HG03097 (cell line): ENCODE measurements around the gene ALS2CL.

Source experiments
- ATAC-seq: cut with Tn5 transposase; IDR thresholded peaks from one replicate; pipeline ENCODE4 v1.9.1; 2021; ENCODE audit not compliant: unreplicated experiment, low FRiP score

ALS2CL gene

DNA sequence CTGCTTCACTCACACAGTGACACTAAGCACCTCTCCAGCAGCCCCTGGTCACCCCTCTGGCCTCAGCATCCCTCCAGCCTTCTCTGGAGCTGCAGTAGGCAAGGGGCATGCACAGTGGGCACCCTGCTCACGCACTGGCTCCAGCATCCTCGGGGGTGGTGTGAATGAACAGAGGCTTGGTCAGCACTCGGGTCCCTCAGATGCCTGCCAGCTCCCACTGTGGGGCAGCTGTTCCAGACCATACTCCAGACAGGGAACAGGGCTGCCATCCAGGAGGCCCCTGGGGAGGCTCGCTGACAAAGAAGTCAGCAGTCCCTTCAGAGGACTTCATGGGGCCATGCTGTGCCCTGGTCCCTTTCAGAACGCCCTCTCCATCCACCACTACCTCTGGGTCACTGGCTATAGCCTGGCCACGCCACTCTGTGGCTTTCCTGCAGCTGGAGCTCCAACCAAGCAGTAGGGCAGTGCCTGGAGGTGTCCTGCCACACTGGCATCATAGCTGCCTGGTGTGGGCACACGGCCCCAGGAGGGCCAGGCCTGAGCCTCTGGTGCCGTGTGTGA lies 26.3 kb downstream of the ALS2CL start:
- ATAC-seq = no peak

DNA sequence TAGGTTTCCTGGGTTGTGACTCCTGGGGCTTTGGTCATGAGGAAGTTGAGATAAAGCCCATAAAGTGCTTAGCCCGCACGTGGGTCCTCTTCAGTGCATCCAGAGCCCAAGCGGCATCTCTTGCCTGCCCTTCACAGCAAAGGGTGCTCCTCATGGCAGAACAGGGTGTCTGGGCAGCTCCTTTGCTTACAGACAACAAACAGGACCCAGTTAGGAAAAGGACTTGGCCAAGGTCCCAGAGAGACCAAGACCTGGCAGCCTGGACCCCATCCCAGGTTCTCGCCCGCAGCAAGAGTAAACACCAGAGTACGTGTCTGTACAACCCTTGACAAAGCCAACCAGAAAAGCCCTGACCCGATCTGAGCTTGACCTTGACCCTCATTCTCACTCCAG lies 27.0 kb downstream of the ALS2CL start:
- ATAC-seq = no peak

DNA sequence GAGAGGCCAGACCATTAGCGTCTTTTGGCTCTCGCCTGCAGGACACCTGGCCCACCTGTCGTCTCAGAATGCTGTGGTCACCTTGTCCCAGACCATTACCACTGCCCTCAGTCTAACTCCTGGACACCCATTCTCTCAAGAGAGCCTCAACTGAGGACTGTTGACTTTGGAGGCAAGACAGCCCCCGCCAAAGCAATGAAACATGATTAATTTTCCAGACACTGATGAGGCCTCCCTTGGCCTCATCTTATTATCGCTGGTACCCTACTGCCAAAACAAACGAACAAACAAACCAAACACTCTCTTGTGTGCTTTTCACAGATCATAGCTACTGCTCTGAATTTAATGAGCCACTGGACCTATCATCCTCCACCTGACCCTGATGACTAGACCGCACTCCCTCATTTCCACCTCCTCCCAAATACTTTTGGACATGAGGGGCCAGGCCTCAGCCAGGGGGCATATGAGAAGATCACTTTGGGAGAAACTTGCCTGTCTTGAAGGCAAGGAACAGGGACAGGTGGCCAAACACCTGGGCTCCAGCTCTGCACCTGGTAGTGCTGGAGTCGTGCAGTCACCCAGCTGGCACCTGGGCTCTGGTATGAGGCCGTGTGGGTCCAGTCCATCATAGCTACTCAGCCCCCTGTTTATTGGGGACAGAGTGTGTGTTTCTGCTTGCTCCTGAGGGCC lies 27.6 kb downstream of the ALS2CL start:
- no peak for ATAC-seq

DNA sequence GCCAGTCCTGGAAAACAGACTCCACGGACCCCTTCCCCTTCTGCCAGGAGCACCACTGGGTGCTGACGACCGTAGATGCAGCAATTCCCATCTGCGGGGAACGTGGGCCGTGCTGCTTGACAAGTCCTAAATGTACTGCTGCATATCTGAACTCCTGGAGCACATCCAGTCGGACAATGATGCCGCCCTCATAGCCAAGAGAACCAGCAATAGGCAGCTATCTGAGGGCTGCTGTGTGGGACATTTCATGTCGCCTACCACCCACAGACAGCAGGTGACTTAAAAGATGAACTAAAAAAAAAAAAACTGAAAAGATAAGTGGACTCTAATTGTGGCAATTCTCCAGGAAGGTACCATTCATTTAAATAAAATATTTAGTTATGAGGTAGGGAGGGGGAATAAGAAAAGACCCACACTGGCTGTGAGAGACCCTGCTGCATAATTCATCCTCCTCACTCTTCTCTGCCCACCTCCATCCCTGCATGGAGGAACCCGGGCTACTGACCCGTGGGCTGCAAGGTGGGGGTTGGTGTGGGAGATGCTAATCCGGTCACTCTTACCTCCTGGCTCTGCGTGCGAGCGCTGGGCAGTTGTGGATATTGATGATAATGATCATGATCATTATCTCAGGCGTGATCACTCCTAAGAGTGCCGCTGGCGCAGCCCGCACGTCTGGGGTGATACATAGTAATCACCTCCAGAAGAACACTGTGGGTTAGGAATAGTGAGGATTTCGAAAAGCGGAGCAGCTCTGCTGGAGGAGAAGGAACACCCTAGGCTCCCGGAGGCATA lies 28.3 kb downstream of the ALS2CL start:
- ATAC-seq = no peak

DNA sequence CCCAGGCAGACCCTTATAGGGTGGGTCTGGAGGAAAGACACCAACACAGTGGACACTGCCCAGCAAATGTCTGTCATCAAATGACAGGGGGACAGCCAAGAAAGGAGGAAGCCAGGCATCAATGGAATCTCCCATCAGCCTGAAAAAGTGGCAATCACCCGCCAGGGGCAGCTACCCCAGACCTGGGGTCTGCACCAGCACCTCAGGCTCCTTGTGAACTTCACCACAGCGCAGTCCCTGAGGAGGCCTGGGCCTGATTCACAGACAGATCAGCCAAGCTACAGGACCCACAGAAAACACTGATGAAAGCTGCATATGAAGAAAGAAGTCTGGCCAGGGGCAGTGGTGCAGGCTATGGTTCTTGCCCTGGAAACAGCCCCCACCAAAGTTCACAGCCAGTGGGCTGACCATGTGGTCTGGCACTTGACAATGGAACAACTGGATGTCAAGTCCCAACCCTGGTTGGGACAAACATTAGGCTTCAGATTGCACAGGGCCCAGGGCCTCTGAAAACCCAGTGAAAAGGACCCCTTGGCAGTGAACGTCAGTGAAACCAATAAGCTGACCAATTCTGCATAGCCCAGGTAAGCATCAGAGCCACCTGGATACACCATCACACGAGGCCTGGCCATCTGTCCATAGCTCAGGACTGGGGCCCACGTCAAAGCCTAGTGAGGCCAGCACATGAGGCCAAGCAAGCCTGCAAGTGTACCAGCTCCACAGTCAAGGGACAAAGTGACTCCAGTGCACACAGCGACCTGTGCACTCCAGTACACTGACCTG lies 29.1 kb downstream of the ALS2CL start:
- no peak for ATAC-seq

DNA sequence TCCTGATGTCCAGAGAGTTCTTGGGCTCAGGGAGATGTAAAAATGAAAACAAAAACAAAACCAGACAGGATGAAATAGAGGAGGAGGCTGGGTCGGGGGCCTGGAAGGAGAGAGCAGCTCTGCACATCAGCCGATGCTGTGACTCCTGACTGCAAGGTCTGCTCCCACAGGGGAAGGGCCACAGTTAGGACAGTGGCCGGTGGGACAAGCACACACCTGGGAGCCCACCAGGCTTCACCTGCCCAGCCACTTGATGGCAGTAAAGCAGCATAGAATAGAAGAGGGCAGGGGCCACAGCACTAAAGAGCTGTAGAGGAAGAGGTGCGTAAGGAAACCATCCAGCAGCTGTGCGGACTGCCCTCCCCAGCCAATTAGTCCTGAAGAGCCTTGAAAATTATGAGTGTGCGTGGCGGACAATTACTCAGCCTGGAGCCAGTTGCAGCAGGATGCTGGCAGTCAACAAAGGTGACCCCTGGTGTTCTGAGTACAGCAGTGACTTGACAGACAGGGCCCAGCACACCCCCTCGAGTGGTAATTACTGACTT lies 29.8 kb downstream of the ALS2CL start:
- no peak for ATAC-seq

DNA sequence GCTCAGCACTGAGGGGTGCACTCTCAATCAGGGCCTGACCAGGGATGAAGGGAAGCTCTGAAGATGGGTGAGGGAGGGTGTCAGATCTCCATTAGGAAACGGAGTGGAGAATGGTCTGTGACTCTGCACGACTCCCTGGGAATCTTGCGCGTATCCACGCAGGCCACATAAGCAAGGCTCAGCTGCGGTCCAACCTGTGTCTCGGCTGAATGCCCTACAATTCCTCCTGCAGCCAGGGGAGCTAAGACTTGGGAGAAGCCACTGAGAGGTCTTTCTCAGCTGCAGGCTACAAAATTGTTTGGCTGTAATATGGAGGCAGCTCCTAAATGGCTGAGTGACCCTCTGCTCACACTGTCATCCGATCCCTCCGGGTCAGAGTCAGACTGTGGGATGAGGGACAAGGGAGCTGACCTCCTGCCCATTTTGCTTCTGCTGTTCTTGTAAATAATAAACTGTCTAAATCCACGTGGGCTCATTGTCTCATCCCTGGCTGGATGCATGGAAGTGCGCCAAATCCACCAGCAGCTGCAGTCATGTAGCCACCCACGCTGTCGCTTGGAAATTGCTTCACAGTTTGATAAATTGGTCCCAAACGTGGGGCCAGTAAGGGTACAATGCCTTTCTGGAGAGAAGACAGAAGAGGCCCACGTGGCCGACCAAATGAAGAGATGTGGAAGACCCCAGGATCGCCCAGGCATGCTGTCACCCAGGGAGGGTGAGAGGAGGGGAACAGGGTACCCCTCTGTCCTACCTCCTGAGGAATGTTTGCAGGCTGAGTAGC lies 30.5 kb downstream of the ALS2CL start:
- ATAC-seq = no peak

DNA sequence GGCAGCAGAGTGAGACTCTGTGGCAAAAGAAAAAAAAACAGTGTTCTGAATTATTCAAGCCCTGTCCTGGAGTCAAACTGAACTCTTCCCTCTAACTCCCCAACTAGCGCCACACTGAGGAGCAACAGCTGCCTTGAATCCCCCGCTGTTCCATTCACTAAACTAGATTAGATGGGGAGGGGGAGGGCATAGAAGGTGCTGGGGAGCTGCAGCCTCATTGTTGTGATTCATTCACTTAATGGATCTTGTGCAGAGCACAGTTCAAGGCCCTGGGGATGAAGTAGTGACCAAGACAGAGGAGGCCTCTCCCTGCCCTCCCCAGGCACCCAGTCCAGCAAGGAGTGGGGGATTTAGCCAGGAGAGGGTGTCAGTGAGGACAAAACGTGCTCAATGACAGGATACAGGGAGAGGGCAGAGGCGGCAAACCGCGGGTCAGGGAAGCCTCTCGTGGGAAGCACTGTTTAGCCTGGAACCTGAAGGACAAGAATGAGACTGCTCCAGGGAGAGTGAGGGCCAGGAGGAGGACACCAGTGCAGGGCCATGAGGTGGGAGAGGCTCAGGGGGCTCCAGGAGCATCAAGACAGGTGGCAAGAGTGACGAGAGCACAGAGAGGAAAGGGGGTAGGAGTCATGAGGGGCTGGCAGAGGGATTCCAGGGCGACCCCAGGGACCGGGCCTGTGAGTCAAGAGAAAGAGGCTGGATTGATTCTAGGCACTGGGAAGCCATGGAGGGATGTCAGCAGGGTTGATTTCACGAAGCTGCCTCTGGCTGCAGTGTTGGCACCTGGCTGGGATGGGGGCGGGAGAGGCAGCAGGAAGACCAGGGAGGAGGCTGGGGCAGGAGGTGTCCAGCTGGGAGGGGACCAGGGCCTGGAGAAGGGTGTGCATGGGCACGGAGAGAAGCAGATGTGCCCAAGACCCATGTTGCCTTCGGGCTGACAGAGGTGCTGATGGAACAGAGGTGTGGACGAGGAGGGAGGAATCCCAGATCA lies 31.4 kb downstream of the ALS2CL start:
- no peak for ATAC-seq

DNA sequence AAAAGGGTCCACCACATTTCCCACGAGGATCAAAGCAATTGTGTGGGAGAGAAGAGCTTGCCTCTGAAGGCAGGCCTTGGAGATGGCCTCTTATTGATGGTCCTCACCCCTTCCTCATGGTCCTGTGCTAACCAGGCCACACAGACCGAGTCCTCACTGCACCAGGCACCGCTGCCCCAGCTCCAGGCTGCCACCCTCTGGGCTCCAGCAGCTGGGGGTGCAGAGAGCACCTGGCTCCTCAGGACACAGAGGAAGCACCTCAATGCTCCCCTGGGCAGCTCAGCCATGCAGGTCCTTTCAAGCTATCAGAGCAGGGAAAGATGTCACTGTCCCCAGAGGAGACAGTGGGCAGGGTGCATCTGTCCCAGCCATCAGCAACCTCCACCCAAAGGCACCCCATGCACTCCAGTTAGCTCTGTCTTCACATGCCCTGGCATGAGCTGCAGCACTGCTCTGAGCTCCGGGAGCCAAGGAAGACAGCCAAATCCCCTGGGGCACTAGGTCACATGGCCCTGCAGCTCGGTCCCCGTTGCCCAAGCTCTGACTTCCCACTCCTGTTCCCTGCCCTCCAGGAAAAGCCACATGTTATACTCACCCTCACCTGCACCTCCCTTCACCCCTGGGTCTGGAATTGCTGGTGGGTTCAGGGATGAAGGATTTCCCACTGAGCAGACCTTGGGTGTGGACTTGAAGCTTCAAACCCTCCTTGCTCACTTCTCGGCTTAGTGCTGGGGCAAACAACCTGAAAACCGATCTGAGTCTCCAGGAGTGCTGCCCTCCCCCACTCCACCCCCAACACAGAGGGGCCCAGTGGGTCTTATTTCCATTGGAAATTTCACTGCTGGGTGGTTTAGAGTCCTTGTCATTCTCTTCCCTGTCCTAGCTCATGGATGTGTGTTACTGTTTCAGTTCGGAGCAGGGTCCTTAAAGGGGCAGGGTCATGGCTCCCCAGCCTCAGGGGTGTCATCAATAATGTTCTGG lies 32.6 kb downstream of the ALS2CL start:
- no peak for ATAC-seq

DNA sequence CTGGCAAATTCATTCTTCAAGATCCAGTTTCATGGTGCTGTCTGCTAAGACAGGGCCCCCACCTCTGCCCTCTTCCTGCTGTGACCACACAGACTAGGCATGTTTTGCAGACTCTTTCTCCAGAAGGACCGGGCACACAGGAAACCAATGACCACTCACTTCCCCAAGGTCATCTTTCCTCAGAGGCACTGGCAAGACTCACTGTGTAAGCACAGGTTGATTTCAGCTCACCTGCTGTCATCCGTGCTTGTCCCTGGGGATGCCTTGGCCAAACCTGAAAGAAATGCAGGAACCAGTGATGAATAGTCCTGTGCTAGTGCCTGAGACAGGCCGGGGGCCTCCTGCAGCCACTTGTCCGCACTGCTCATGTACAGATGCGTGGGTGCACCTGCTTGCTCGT lies 33.5 kb downstream of the ALS2CL start:
- no peak for ATAC-seq

DNA sequence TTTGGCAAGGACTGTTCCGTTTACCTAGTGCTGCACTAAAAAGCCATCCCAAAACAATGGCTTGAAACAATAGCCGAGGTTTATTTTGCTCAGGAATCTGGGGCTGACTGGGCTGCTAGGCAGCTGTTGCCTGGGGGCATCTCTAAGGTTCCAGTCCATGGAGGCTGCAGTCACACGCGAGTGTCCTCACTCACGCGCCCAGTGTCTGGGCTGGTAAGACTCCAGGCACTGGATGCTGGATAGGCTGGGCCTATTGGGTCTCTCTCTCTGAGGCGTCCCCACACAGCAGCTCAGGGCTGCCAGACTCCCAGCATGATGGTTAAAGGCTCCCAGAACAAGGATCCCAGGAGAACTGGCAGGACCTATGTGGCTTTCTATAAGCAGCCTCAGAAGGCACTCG lies 34.2 kb downstream of the ALS2CL start:
- ATAC-seq = no peak

DNA sequence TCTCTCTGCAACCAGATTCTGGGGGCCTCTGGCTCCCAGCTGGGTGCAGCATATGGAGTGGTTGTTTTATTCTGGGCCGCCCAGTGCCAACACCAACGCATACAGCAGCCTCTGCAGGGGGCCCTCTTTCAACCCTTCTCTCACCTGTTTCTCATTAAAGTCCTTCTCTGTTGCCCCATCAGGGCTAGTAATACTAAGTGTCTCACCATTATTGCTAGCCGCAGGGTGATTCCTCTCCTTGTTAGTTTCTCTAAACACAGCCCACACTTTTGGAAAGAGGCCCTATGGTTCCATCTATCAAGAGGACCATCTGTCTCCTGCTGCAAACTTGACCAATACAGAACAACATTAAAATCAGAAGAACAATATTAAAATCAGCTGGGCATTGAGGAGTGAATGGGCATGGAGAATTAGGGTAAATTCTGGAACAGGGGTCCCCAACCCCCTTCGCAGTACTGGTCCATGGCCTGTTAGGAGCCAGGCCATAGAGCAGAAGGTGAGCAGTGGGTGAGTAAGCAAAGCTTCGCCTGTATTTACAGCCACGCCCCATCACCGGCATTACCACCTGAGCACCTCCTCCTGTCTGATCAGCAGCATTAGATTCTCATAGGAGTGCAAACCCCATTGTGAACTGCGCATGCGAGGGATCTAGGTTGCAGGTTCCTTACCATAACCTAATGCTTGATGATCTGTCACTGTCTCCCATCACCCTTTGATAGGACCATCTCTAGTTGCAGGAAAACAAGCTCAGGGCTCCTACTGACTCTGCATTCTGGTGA lies 36.5 kb downstream of the ALS2CL start:
- no peak for ATAC-seq

DNA sequence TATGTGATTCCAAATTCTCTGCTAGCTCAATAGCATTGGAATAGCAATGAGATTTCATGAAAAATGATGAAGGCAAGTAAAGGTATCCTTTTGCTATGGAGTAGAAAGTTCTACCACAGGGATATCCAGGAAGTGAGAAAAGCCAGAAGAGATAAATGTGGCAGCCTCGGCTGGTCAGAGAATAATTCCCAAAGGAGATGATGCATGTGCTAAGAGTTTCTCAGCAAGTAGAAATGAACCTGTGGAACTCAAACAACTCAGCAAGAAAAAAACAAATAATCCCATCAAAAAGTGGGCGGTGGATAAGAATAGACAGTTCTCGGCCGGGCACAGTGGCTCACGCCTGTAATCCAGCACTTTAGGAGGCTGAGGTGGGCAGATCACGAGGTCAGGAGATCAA lies 38.2 kb downstream of the ALS2CL start:
- ATAC-seq = no peak

DNA sequence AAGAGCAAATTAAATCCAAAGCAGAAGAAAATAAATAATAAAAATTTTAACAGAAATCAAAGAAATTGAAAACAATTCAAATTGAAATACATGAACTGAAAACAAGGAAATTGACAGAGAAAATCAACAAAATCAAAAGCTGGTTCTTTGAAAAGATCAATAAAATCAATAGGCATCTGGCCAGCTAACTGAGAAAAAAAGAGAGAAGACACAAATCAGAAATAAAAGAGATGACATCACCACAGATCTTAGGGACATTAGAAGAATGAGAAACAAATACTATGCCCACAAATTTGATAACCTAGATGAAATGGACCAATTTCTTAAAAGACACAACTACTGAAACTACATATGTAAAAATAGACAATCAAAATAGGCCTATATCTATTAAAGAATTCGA lies 42.4 kb downstream of the ALS2CL start:
- ATAC-seq = no peak

DNA sequence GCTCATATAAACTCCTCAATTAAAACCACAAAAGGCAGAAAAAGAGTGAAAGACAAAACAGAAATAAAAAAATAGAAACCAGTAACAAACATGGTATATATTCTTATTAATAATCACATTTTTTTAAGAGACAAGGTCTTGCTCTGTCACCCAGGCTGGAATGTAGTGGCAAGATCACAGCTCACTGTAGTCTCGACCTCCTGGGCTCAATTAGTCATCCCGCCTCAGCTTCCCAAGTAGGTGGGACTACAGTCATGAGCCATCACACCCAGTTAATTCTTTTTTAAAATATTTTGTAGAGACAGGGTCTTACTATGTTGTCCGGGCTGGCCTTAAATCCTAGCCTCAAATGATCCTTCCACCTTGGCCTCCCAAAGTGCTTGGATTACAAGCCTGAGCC lies 44.0 kb downstream of the ALS2CL start:
- no peak for ATAC-seq

DNA sequence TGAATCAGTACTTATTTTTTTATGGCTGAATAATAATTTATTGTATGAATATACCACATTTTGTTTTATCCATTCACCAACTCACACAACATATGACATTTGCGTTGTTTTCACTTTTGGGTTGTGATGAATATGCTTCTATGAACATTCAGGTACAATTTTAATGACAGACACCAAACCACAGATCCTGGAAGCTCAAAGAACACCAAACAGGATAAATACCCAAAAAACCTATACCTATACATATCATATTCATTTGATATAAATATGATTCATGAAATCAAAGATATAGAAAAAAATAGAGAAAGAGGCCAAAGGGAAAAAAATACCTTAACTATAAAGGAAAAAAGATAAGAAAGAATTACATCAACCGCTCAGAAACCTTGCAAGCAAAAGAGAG lies 45.4 kb downstream of the ALS2CL start:
- ATAC-seq = no peak

DNA sequence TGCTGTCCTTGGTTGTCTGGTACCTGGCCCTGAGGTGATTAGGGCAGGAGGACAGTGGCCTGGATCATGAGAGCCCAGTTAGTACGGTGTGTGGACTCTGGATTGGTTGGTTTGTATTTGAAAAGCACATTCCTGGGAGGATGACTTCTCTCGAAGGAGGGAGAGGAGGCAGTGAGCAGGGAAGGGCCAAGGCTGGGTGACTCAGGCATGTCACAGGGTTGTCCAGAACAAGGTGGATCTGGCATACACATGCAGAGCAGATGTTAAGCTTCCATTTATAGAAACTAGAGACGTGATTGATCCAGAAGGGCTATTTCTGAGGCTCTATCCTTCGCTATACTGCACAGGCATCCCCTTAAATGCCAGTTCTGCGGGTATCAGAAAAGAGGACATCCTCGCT lies 46.8 kb downstream of the ALS2CL start:
- ATAC-seq = no peak
